Measurements from ENCODE around the gene DNTT.

DNA sequence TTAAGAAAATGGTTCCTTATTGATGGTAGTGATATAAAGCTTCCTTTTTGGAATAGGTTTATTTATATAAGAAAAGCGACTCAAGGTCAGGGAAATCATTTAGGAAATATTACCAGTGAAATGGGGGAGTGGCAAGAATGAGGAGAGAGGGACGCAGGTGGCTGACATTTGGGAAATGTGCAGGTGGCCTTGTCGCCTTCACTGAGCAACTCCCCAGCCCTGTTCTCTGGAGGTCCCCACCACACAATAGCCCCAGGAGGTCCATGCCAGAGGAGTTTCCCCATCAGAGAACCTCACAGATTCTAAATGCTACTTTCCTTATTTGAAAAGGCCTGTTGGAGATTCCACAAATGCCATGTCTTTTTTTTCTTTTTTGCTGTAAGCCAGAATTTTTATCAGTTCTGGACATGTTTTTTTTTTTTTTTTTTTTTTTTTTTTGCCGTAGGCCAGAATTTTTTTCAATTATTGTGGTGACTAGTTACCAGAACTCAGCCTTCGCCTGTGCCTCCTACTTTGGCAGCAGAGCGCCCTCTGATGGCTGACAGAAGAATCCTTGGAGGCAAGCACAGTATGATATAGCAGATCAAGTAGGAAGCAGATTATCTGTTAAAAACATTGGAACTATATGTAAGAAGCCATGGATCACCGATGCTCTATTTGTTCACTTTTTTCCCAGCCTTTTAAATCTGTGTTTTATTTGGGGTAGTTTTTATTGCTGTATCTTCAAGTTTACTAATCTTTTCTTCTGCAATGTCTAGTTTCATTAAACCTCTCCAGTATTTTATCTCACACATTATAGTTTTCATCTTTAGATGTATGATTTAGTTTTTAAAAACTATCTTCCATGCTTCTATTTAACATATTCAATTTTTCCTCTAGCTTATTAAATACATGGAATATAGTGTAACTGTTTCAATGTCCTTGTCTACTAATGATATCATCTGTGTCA is 36.0 kb downstream of the DNTT start:
- TF ChIP-seq BHLHE40 (IDR thresholded peaks at IDR 0.05; ENCODE audit: low read length) (no peak), KLF16 (IDR thresholded peaks at IDR 0.05) (no peak), SIX5 (IDR thresholded peaks at IDR 0.05; ENCODE audit: borderline replicate concordance in 1 of 2, insufficient read depth in 1 of 2, low read depth in 1 of 2, low read length in 2 of 2) (no peak), NR3C1 (CRISPR knock-in tag; IDR thresholded peaks at IDR 0.05) (no peak), TCF7L2 (IDR thresholded peaks at IDR 0.05; ENCODE audit: low read depth, low read length) (no peak), SIRT6 (IDR thresholded peaks at IDR 0.05; ENCODE audit: low read depth, low read length) (no peak), MED1 (CRISPR knock-in tag; IDR thresholded peaks at IDR 0.05; ENCODE audit: borderline replicate concordance) (no peak), POLR2A (conservative IDR thresholded peaks at IDR 0.05) (no peak), EP300 (IDR thresholded peaks at IDR 0.05; ENCODE audit: low read length) (no peak)
- TF ChIP-seq, protein P1, sequence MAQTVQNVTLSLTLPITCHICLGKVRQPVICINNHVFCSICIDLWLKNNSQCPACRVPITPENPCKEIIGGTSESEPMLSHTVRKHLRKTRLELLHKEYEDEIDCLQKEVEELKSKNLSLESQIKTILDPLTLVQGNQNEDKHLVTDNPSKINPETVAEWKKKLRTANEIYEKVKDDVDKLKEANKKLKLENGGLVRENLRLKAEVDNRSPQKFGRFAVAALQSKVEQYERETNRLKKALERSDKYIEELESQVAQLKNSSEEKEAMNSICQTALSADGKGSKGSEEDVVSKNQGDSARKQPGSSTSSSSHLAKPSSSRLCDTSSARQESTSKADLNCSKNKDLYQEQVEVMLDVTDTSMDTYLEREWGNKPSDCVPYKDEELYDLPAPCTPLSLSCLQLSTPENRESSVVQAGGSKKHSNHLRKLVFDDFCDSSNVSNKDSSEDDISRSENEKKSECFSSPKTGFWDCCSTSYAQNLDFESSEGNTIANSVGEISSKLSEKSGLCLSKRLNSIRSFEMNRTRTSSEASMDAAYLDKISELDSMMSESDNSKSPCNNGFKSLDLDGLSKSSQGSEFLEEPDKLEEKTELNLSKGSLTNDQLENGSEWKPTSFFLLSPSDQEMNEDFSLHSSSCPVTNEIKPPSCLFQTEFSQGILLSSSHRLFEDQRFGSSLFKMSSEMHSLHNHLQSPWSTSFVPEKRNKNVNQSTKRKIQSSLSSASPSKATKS (CRISPR knock-in tag; IDR thresholded peaks at IDR 0.05) = no peak
- TF ChIP-seq, protein P2, sequence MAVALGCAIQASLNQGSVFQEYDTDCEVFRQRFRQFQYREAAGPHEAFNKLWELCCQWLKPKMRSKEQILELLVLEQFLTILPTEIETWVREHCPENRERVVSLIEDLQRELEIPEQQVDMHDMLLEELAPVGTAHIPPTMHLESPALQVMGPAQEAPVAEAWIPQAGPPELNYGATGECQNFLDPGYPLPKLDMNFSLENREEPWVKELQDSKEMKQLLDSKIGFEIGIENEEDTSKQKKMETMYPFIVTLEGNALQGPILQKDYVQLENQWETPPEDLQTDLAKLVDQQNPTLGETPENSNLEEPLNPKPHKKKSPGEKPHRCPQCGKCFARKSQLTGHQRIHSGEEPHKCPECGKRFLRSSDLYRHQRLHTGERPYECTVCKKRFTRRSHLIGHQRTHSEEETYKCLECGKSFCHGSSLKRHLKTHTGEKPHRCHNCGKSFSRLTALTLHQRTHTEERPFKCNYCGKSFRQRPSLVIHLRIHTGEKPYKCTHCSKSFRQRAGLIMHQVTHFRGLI (CRISPR knock-in tag; IDR thresholded peaks at IDR 0.05) = no peak
- TF ChIP-seq, protein P3, sequence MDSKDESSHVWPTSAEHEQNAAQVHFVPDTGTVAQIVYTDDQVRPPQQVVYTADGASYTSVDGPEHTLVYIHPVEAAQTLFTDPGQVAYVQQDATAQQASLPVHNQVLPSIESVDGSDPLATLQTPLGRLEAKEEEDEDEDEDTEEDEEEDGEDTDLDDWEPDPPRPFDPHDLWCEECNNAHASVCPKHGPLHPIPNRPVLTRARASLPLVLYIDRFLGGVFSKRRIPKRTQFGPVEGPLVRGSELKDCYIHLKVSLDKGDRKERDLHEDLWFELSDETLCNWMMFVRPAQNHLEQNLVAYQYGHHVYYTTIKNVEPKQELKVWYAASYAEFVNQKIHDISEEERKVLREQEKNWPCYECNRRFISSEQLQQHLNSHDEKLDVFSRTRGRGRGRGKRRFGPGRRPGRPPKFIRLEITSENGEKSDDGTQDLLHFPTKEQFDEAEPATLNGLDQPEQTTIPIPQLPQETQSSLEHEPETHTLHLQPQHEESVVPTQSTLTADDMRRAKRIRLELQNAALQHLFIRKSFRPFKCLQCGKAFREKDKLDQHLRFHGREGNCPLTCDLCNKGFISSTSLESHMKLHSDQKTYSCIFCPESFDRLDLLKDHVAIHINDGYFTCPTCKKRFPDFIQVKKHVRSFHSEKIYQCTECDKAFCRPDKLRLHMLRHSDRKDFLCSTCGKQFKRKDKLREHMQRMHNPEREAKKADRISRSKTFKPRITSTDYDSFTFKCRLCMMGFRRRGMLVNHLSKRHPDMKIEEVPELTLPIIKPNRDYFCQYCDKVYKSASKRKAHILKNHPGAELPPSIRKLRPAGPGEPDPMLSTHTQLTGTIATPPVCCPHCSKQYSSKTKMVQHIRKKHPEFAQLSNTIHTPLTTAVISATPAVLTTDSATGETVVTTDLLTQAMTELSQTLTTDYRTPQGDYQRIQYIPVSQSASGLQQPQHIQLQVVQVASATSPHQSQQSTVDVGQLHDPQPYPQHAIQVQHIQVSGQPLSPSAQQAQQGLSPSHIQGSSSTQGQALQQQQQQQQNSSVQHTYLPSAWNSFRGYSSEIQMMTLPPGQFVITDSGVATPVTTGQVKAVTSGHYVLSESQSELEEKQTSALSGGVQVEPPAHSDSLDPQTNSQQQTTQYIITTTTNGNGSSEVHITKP (IDR thresholded peaks at IDR 0.05; ENCODE audit: partially characterized antibody) = no peak
- TF ChIP-seq, protein P4, sequence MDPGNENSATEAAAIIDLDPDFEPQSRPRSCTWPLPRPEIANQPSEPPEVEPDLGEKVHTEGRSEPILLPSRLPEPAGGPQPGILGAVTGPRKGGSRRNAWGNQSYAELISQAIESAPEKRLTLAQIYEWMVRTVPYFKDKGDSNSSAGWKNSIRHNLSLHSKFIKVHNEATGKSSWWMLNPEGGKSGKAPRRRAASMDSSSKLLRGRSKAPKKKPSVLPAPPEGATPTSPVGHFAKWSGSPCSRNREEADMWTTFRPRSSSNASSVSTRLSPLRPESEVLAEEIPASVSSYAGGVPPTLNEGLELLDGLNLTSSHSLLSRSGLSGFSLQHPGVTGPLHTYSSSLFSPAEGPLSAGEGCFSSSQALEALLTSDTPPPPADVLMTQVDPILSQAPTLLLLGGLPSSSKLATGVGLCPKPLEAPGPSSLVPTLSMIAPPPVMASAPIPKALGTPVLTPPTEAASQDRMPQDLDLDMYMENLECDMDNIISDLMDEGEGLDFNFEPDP (CRISPR knock-in tag; IDR thresholded peaks at IDR 0.05) = no peak
- TF ChIP-seq, protein P5, sequence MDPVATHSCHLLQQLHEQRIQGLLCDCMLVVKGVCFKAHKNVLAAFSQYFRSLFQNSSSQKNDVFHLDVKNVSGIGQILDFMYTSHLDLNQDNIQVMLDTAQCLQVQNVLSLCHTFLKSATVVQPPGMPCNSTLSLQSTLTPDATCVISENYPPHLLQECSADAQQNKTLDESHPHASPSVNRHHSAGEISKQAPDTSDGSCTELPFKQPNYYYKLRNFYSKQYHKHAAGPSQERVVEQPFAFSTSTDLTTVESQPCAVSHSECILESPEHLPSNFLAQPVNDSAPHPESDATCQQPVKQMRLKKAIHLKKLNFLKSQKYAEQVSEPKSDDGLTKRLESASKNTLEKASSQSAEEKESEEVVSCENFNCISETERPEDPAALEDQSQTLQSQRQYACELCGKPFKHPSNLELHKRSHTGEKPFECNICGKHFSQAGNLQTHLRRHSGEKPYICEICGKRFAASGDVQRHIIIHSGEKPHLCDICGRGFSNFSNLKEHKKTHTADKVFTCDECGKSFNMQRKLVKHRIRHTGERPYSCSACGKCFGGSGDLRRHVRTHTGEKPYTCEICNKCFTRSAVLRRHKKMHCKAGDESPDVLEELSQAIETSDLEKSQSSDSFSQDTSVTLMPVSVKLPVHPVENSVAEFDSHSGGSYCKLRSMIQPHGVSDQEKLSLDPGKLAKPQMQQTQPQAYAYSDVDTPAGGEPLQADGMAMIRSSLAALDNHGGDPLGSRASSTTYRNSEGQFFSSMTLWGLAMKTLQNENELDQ (CRISPR knock-in tag; IDR thresholded peaks at IDR 0.05; ENCODE audit: borderline replicate concordance) = no peak

Data from K562 (cell line).